GM12878 (cell line): Measurements from ENCODE around the gene RUNX3. TPM values are rescaled to one million over a fixed set of nuclear protein-coding genes. Genes with fewer than 3 reads are reported as not detected.

Source experiments
- ATAC-seq: fragments of 200-7000 bp; cut with Tn5 transposase; 3 replicates; pipeline ENCODE4 v1.9.1; 2020; ENCODE audit warnings: mild to moderate bottlenecking, moderate library complexity
- BruUV-seq: library from RNA; stranded (reverse); fragments of 400-500 nt; replicated peaks from 2 replicates; lab custom pipeline; 2021; lab: Mats Ljungman, UMichigan
- CTCF ChIA-PET: fragments of 300-600 bp; sonication (Branson Sonifier 250); formaldehyde crosslinking; extraction: SDS; loops from one replicate; lab custom pipeline; 2021; ENCODE audit warnings: inconsistent platforms; lab: Yijun Ruan, JAX
- POLR2A ChIA-PET: fragments of 350-600 bp; formaldehyde crosslinking; extraction: SDS; loops from one replicate; lab custom pipeline; 2021; ENCODE audit warnings: inconsistent platforms; lab: Charles Lee
- RAD21 ChIA-PET: fragments of 300-600 bp; sonication (Branson Sonifier 250); formaldehyde crosslinking; loops from one replicate; lab custom pipeline; 2023; ENCODE audit warnings: antibody characterized with exemption; ENCODE audit not compliant: unreplicated experiment; lab: Charles Lee
- SMC1A ChIA-PET: fragments of 300-600 bp; sonication (Branson Sonifier 250); formaldehyde crosslinking; loops from one replicate; lab custom pipeline; 2023; ENCODE audit not compliant: unreplicated experiment, uncharacterized antibody; lab: Charles Lee
- DNase-seq: peaks from one replicate; pipeline ENCODE4 v3.0.0-alpha.2; 2011; ENCODE audit warnings: low read depth, low spot score
- FAIRE-seq: peaks from 3 replicates; lab custom pipeline; 2011; peaks lifted over from hg19 to GRCh38; lab: Jason Lieb, UNC
- H2AFZ ChIP-seq: 2 replicates; pipeline ENCODE4 v1.6.0; 2011; ENCODE audit warnings: low read depth, low read length, control low read depth; ENCODE audit not compliant: control insufficient read depth
- H3K27ac ChIP-seq: 2 replicates; pipeline ENCODE4 v1.5.1; 2011; ENCODE audit warnings: control low read depth; ENCODE audit not compliant: control insufficient read depth, insufficient read depth
- H3K27me3 ChIP-seq, 2 experiments: replicated peaks in 1 of 2; 2 replicates each; pipeline versions ENCODE4 v1.6.0 to v1.6.1; 2011; ENCODE audit warnings: low read length in 1 of 2; ENCODE audit not compliant: control insufficient read depth in 2 of 2, insufficient read depth in 2 of 2
- H3K36me3 ChIP-seq, 2 experiments: 2 replicates each; pipeline ENCODE4 v1.5.1; 2011; ENCODE audit warnings: low read length in 1 of 2; ENCODE audit not compliant: control insufficient read depth in 2 of 2, insufficient read depth in 2 of 2
- H3K4me1 ChIP-seq: 2 replicates; pipeline ENCODE4 v1.6.1; 2011; ENCODE audit warnings: mild to moderate bottlenecking, low read length, moderate library complexity, mixed read lengths; ENCODE audit not compliant: control insufficient read depth, insufficient read depth
- H3K4me2 ChIP-seq: 2 replicates; pipeline ENCODE4 v1.6.0; 2011; ENCODE audit warnings: control low read depth; ENCODE audit not compliant: control insufficient read depth, insufficient read depth
- H3K4me3 ChIP-seq: fragments of 200-600 bp; sonication (generic); 2 replicates; pipeline ENCODE4 v1.5.1; 2016
- H3K79me2 ChIP-seq: 2 replicates; pipeline ENCODE4 v1.6.0; 2011; ENCODE audit warnings: low read length; ENCODE audit not compliant: control insufficient read depth, insufficient read depth
- H3K9ac ChIP-seq: 2 replicates; pipeline ENCODE4 v1.8.0; 2011; ENCODE audit warnings: low read length, control low read depth, mixed read lengths; ENCODE audit not compliant: control insufficient read depth, insufficient read depth
- H3K9me3 ChIP-seq: replicated peaks from 3 replicates; pipeline ENCODE4 v1.5.1; 2011; ENCODE audit warnings: mild to moderate bottlenecking, low read length; ENCODE audit not compliant: control insufficient read depth, insufficient read depth
- H4K20me1 ChIP-seq: 2 replicates; pipeline ENCODE4 v1.6.0; 2011; ENCODE audit not compliant: control insufficient read depth, insufficient read depth
- BCL11A ChIP-seq: IDR thresholded peaks from 2 replicates; pipeline ENCODE4 v1.6.1; 2011; ENCODE audit warnings: low read depth, low read length
- CEBPB ChIP-seq, 2 experiments: fragments of 150-350 bp in 1 of 2; IDR thresholded peaks; 2 replicates each; pipeline ENCODE4 v1.6.1; 2012 to 2014; ENCODE audit warnings: low read depth in 2 of 2, low read length in 2 of 2, borderline replicate concordance in 1 of 2, inconsistent platforms in 1 of 2
- IRF4 ChIP-seq: IDR thresholded peaks from 2 replicates; pipeline ENCODE4 v1.6.1; 2011; ENCODE audit warnings: low read depth, low read length
- IRF5 ChIP-seq: fragments of 450-650 bp; IDR thresholded peaks from 2 replicates; pipeline ENCODE4 v1.6.1; 2017; ENCODE audit warnings: borderline replicate concordance
- MEF2A ChIP-seq: IDR thresholded peaks from 2 replicates; pipeline ENCODE4 v1.6.1; 2011; ENCODE audit warnings: low read depth, mild to moderate bottlenecking, low read length, moderate library complexity; ENCODE audit not compliant: insufficient read depth
- MXI1 ChIP-seq: fragments of 150-350 bp; IDR thresholded peaks from 2 replicates; pipeline ENCODE4 v1.6.1; 2011; ENCODE audit warnings: low read depth, mild to moderate bottlenecking, inconsistent platforms, low read length, improper control_type of control experiment
- NR2C1 ChIP-seq: fragments of 450-650 bp; IDR thresholded peaks from 2 replicates; pipeline ENCODE4 v1.6.1; 2017; ENCODE audit warnings: antibody characterized with exemption, mild to moderate bottlenecking, moderate library complexity
- NR2C2 ChIP-seq: IDR thresholded peaks from 2 replicates; pipeline ENCODE4 v1.6.1; 2011; ENCODE audit warnings: borderline replicate concordance, low read depth; ENCODE audit not compliant: control insufficient read depth, insufficient read length
- RFX5 ChIP-seq: IDR thresholded peaks from 2 replicates; pipeline ENCODE4 v1.6.1; 2011; ENCODE audit warnings: low read depth, low read length, improper control_type of control experiment
- SIN3A ChIP-seq: IDR thresholded peaks from 2 replicates; pipeline ENCODE4 v1.6.1; 2012; ENCODE audit warnings: low read depth, low read length, improper control_type of control experiment
- SMAD5 ChIP-seq: IDR thresholded peaks from 2 replicates; pipeline ENCODE4 v1.6.1; 2016; ENCODE audit warnings: antibody characterized with exemption, low read depth
- YBX1 ChIP-seq: fragments of 450-650 bp; IDR thresholded peaks from 2 replicates; pipeline ENCODE4 v1.6.1; 2016; ENCODE audit warnings: antibody characterized with exemption
- ZNF207 ChIP-seq: fragments of 450-650 bp; IDR thresholded peaks from 2 replicates; pipeline ENCODE4 v1.6.1; 2014; ENCODE audit warnings: antibody characterized with exemption, mild to moderate bottlenecking, borderline replicate concordance
- WGBS: methylation state at CpG from one replicate; pipeline ENCODE4 v1.1.6; 2016; ENCODE audit warnings: low lambda C conversion rate; ENCODE audit not compliant: insufficient replicate concordance, insufficient coverage; ENCODE audit errors: missing lambda C conversion rate; 5-methylcytosine and 5-hydroxymethylcytosine counted together
- in situ Hi-C: fragments of 300-500 bp; cut with MboI; formaldehyde crosslinking; loops from 9 replicates; pipeline ENCODE4 v1.14.3; 2018; ENCODE audit warnings: mixed read lengths
- intact Hi-C: fragments of 100-400 bp; cut with micrococcal nuclease; formaldehyde crosslinking; loops from one replicate; pipeline ENCODE4 v1.14.2; 2022; ENCODE audit not compliant: unreplicated experiment
- polyA plus RNA-seq, 11 experiments: library from polyadenylated mRNA; depleted of rRNA in 4 of 11; unstranded in 6 of 11; stranded (reverse) in 5 of 11; fragments of >200 nt; fragmentation: Nextera tagmentation in 4 of 11; fragmentation: Illumina TruSeq in 1 of 11; extraction: Ambion mirVana in 4 of 11; extraction: Trizol in 1 of 11; gene quantifications; 1 replicate in 1 of 11; 2 replicates in 10 of 11; pipeline versions ENCODE4 v1.2.1 to v1.2.3, GENCODE V29; 2011 to 2016; ENCODE audit warnings: inconsistent platforms in 2 of 11, missing spikeins in 2 of 11, low read depth in 1 of 11
- total RNA-seq, 4 experiments: library from RNA; depleted of rRNA in 3 of 4; stranded (reverse); fragments of >200 nt in 3 of 4; fragmentation: Illumina TruSeq in 1 of 4; extraction: Trizol in 1 of 4; gene quantifications; 2 replicates each; pipeline versions ENCODE4 v1.2.1 to v1.2.3, GENCODE V29; 2013 to 2021
- TF ChIP-seq, protein P1 (sequence below): fragments of 450-650 bp; IDR thresholded peaks from 2 replicates; pipeline ENCODE4 v1.6.1; 2017; ENCODE audit warnings: mild to moderate bottlenecking

Gene RUNX3
- total and polyA plus RNA-seq, 10 of the 15 experiments (the other 5 are each of a cell fraction or from before 2014, with no cell fraction given): 19.0 to 151 (median 31.4) TPM

DNA sequence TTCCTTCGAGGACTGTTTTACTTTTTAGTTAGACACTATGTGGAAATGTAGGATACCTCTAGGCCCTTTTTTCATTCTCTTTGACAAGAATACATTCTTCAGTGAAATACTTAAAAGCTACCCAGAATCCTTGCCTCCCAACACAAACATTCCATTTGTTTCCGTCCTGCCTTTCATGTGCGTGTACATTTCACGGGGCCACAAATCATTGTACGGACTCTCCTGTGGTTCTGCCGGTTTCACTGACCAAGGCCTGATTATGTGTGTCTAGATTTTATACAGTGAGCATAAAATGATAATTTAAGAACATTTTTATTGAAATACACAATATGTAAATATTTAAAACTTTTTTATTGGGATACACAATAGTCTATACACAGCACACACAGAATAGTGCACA, 76.4 kb downstream of the RUNX3 start:
- ChIA-PET RAD21 (interaction anchor here (0.7 to 1.8 kb wide), 3 partner anchors 10 to 45 kb away, joined by 3 to 5 read pairs (median 4); no protein-coding TSS in a partner anchor), POLR2A (no interaction called here), CTCF (interaction anchor here (1.9 to 10.6 kb wide), 3 partner anchors 44 to 352 kb away, joined by 5 to 133 read pairs (median 7); no protein-coding TSS in a partner anchor), SMC1A (interaction anchor here (0.8 to 1.9 kb wide), 2 partner anchors 184 to 245 kb away, joined by 3 to 8 read pairs; no protein-coding TSS in a partner anchor)
- Histone ChIP-seq H3K9ac (no peak overlapping the region), H3K4me3 (no peak overlapping the region), H3K9me3 (no peaks in the 10 kb centered on the region; the same call in 2 of the 3 replicates), H4K20me1 (no peaks in the 10 kb centered on the region), H3K36me3 (no peaks in the 10 kb centered on the region), H3K4me1 (no peaks in the 10 kb centered on the region), H3K4me2 (no peak overlapping the region), H3K27me3 (no peaks in the 10 kb centered on the region), H3K27ac (no peak overlapping the region), H2AFZ (no peak overlapping the region), H3K79me2 (no peaks in the 10 kb centered on the region)
- no peak for DNase-seq
- in situ Hi-C loops: no loop called here
- ATAC-seq: no peak
- WGBS: 52% methylated on average over 6 of the region's 6 CpGs
- no peak for TF ChIP-seq RFX5
- no peak for TF ChIP-seq IRF5
- BruUV-seq: no TSS peak
- intact Hi-C loops: no loop called here
- FAIRE-seq: no peak

DNA sequence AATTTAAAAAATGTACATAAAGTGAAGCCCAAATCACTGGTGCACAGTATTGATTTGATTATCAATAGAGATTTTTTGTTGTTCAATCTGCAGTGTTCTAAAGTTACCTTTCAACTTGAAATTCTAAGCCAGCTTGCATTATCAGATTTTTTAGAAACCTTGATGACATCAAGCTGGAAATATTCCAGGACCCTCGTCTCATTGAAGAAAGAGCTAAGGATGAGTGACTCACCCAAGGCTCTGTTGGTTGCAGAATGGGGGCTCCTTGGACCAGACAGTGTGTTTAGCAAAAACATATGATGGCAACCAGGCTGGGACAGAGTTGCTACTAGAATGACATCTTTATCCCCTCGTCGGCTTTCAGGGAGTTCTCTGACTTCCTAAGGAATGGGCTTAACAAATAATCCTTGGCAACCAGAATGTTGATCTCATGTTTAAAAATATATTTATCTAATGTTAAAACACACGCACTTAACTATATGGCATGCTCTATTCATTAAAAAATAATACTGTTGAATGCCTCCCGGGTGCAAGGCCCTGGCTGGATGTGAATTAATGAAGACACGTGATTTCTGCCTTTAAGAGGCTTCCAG, 79.7 kb downstream of the RUNX3 start:
- no peaks in the 10 kb centered on the region for H3K27me3 ChIP-seq
- H3K79me2 ChIP-seq: no peaks in the 10 kb centered on the region
- intact Hi-C loops: no loop called here
- ChIA-PET SMC1A (interaction anchor here (0.7 to 6.3 kb wide), 17 partner anchors 9 to 354 kb away, joined by 3 to 69 read pairs (median 6); partner anchors contain the start of gene RUNX3), CTCF (interaction anchor here (0.6 to 10.6 kb wide), 25 partner anchors 13 to 354 kb away, joined by 3 to 133 read pairs (median 4); partner anchors contain the start of genes CLIC4 and RUNX3), POLR2A (interaction anchor here (0.6 to 2.8 kb wide), 8 partner anchors 10 to 381 kb away, joined by 3 to 19 read pairs (median 4); no protein-coding TSS in a partner anchor), RAD21 (interaction anchor here (0.8 to 4.8 kb wide), 9 partner anchors 49 to 248 kb away, joined by 3 to 60 read pairs (median 4); no protein-coding TSS in a partner anchor)
- H3K9me3 ChIP-seq: no peaks in the 10 kb centered on the region
- no peak for FAIRE-seq
- no peak for ATAC-seq
- H3K4me1 ChIP-seq: no peaks in the 10 kb centered on the region
- BruUV-seq: no TSS peak
- 60% methylated on average over 6 of the region's 6 CpGs for WGBS
- no peak for DNase-seq
- H3K36me3 ChIP-seq: no peaks in the 10 kb centered on the region
- H3K4me3 ChIP-seq: no peak overlapping the region
- H3K9ac ChIP-seq: no peak overlapping the region
- in situ Hi-C loops: no loop called here
- H3K27ac ChIP-seq: no peak overlapping the region
- H2AFZ ChIP-seq: no peak overlapping the region
- no peaks in the 10 kb centered on the region for H4K20me1 ChIP-seq
- H3K4me2 ChIP-seq: no peak overlapping the region
- TF ChIP-seq IRF4 (no peak), NR2C1 (no peak), MEF2A (no peak), YBX1 (no peak), SIN3A (no peak), BCL11A (no peak), MXI1 (no peak), SMAD5 (no peak), NR2C2 (no peak), ZNF207 (no peak), CEBPB (IDR thresholded peaks at IDR 0.05; ENCODE audit: borderline replicate concordance in 1 of 2, low read depth in 2 of 2, low read length in 2 of 2) (no peak)
- TF ChIP-seq, protein P1, sequence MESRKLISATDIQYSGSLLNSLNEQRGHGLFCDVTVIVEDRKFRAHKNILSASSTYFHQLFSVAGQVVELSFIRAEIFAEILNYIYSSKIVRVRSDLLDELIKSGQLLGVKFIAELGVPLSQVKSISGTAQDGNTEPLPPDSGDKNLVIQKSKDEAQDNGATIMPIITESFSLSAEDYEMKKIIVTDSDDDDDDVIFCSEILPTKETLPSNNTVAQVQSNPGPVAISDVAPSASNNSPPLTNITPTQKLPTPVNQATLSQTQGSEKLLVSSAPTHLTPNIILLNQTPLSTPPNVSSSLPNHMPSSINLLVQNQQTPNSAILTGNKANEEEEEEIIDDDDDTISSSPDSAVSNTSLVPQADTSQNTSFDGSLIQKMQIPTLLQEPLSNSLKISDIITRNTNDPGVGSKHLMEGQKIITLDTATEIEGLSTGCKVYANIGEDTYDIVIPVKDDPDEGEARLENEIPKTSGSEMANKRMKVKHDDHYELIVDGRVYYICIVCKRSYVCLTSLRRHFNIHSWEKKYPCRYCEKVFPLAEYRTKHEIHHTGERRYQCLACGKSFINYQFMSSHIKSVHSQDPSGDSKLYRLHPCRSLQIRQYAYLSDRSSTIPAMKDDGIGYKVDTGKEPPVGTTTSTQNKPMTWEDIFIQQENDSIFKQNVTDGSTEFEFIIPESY: no peak
